ENCODE results near the gene KIF25. TPM values are rescaled to one million over a fixed set of nuclear protein-coding genes. Genes with fewer than 3 reads are reported as not detected.

Gene KIF25
- total RNA-seq, 3 donors from 2014 or later = 0.66 TPM; not detected in 2

- H3K27me3 ChIP-seq = no peaks in the 10 kb centered on the region
- no peaks in the 10 kb centered on the region for H3K4me1 ChIP-seq
- no peak for DNase-seq (ENCODE audit: low spot score in 2 of 2)
- H3K9me3 ChIP-seq = no peaks in the 10 kb centered on the region
- intact Hi-C loops (cut with DNase I; ENCODE audit: low total_unique reads) = no loop called here
- no peaks in the 10 kb centered on the region for H3K36me3 ChIP-seq
- no peak for TF ChIP-seq POLR2AphosphoS5 (IDR thresholded peaks at IDR 0.05)
- no peak for TF ChIP-seq POLR2A (IDR thresholded peaks at IDR 0.05)
- TF ChIP-seq CTCF (IDR thresholded peaks at IDR 0.05) = no peak
- no peak overlapping the region for H3K4me3 ChIP-seq
- H3K27ac ChIP-seq = no peak overlapping the region
Measured at GRCh38 chr6:168067081-168067759, 69.7 kb downstream of the KIF25 start.

- intact Hi-C loops (cut with DNase I; ENCODE audit: low total_unique reads) = no loop called here
- H3K27ac ChIP-seq = no peak overlapping the region
- DNase-seq (ENCODE audit: low spot score in 2 of 2) = no peak
- H3K4me3 ChIP-seq = no peak overlapping the region
- H3K36me3 ChIP-seq = no peaks in the 10 kb centered on the region
- TF ChIP-seq POLR2AphosphoS5 (IDR thresholded peaks at IDR 0.05) (no peak), POLR2A (IDR thresholded peaks at IDR 0.05) (no peak), CTCF (IDR thresholded peaks at IDR 0.05) (no peak)
- H3K4me1 ChIP-seq = no peaks in the 10 kb centered on the region
- no peaks in the 10 kb centered on the region for H3K27me3 ChIP-seq
- no peaks in the 10 kb centered on the region for H3K9me3 ChIP-seq
Measured at GRCh38 chr6:168070804-168071203, 73.3 kb downstream of the KIF25 start.

- Histone ChIP-seq H3K36me3 (no peaks in the 10 kb centered on the region), H3K4me1 (no peaks in the 10 kb centered on the region), H3K27me3 (no peaks in the 10 kb centered on the region), H3K27ac (peak overlapping the region in 1 of 2 donors; percentile 38), H3K9me3 (no peaks in the 10 kb centered on the region), H3K4me3 (no peak overlapping the region)
- intact Hi-C loops (cut with DNase I; ENCODE audit: low total_unique reads) = loop anchor here (1.0 kb wide), 1 partner anchor 49 kb away; no protein-coding TSS in a partner anchor
- DNase-seq (ENCODE audit: low spot score in 2 of 2) = no peak
- TF ChIP-seq POLR2A (IDR thresholded peaks at IDR 0.05) (no peak), CTCF (IDR thresholded peaks at IDR 0.05) (peak in 1 of 3 donors; percentile 13)
Measured at GRCh38 chr6:168071620-168072019, 74.1 kb downstream of the KIF25 start.

- intact Hi-C loops (cut with DNase I; ENCODE audit: low total_unique reads) = loop anchor here (1.0 kb wide), 1 partner anchor 48 kb away; no protein-coding TSS in a partner anchor
- H3K4me3 ChIP-seq = no peak overlapping the region
- no peak for TF ChIP-seq CTCF (IDR thresholded peaks at IDR 0.05)
- TF ChIP-seq POLR2AphosphoS5 (IDR thresholded peaks at IDR 0.05) = no peak
- no peak for TF ChIP-seq POLR2A (IDR thresholded peaks at IDR 0.05)
- no peak for DNase-seq (ENCODE audit: low spot score in 2 of 2)
- H3K4me1 ChIP-seq = no peaks in the 10 kb centered on the region
- H3K9me3 ChIP-seq = no peaks in the 10 kb centered on the region
- no peaks in the 10 kb centered on the region for H3K27me3 ChIP-seq
- H3K27ac ChIP-seq = no peak overlapping the region
- no peaks in the 10 kb centered on the region for H3K36me3 ChIP-seq
Measured at GRCh38 chr6:168072261-168072660, 74.8 kb downstream of the KIF25 start.

- no peak overlapping the region for H3K27ac ChIP-seq
- H3K9me3 ChIP-seq = no peaks in the 10 kb centered on the region
- intact Hi-C loops (cut with DNase I; ENCODE audit: low total_unique reads) = loop anchor here (1.0 kb wide), 1 partner anchor 48 kb away; no protein-coding TSS in a partner anchor
- DNase-seq (ENCODE audit: low spot score in 2 of 2) = no peak
- no peaks in the 10 kb centered on the region for H3K36me3 ChIP-seq
- no peak for TF ChIP-seq CTCF (IDR thresholded peaks at IDR 0.05)
- TF ChIP-seq POLR2AphosphoS5 (IDR thresholded peaks at IDR 0.05) = no peak
- TF ChIP-seq POLR2A (IDR thresholded peaks at IDR 0.05) = no peak
- H3K4me3 ChIP-seq = no peak overlapping the region
- no peaks in the 10 kb centered on the region for H3K27me3 ChIP-seq
- no peaks in the 10 kb centered on the region for H3K4me1 ChIP-seq
Measured at GRCh38 chr6:168072730-168073129, 75.3 kb downstream of the KIF25 start.

Measured in breast epithelium (tissue), 4 donors.